HFF-Myc (cell line): ENCODE data around the gene AMPH.

Source experiments
- DNase-seq: peaks from one replicate; pipeline ENCODE4 v3.0.0-alpha.2; 2011; ENCODE audit warnings: low read depth; ENCODE audit errors: extremely low read depth
- H3K4me3 ChIP-seq: replicated peaks from 2 replicates; pipeline ENCODE4 v1.5.1; 2011; ENCODE audit warnings: low read depth, mild to moderate bottlenecking, control low read depth, low read length
- TF ChIP-seq, protein P1 (sequence below): IDR thresholded peaks from 2 replicates; pipeline ENCODE4 v1.5.1; 2012; ENCODE audit warnings: mild to moderate bottlenecking, low read depth, low read length, control low read depth; ENCODE audit errors: missing control alignments

Gene AMPH

DNA sequence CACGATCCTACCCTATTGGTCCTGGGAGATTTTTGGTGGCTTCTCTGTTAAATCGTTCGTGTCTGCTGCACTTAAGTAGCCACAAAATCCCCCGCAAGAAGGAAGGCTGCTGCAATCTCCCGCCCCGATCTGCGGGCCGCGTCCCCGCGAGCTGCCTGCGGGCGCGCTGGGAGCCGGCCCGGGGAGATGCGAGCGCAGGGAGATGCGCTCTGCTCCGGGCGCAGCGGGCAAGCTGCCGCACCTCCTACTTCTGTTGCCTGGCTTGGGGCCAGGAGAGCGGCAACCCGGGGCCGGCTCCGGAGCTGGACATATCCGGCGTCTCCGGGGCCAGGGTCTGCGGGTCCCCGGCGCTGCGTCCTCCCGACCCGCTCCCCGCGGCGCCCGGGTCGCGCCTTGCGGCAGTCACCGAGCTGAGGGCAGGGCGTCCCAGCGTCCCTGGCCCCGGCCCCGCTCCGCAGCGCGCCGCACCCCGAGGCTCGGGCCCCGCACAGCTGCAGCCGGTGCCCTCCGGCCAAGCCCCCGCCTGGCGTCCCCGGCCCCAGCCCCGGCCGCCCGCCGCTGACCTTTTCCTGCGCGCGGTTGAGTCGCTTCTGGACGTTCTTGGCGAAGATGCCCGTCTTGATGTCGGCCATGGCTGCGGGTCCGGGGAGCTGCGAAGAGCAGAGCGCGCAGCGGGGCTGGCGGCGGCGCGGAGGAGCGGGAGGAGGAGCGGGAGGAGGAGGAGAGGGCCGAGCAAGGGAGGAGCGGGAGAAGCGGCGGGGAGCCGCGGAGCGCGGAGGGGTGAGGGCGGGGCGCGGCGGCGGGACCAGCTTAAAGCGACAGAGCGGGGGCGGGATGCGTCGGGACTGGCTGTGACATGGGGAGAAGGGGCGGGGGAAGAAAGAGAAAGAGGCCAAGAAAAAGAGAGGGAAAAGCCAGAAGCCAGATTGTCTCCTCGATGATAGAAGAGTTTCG, at the start of gene AMPH:
Gene AMPH (minus strand): TSS at position 654 of the 954 bp plus-strand sequence. CDS start 22 bp downstream, at position 632.
- peak within 1 kb of the TSS; percentile 40 for H3K4me3 ChIP-seq
- no peak for DNase-seq
- TF ChIP-seq, protein P1, sequence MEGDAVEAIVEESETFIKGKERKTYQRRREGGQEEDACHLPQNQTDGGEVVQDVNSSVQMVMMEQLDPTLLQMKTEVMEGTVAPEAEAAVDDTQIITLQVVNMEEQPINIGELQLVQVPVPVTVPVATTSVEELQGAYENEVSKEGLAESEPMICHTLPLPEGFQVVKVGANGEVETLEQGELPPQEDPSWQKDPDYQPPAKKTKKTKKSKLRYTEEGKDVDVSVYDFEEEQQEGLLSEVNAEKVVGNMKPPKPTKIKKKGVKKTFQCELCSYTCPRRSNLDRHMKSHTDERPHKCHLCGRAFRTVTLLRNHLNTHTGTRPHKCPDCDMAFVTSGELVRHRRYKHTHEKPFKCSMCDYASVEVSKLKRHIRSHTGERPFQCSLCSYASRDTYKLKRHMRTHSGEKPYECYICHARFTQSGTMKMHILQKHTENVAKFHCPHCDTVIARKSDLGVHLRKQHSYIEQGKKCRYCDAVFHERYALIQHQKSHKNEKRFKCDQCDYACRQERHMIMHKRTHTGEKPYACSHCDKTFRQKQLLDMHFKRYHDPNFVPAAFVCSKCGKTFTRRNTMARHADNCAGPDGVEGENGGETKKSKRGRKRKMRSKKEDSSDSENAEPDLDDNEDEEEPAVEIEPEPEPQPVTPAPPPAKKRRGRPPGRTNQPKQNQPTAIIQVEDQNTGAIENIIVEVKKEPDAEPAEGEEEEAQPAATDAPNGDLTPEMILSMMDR, result no peak

GRCh38 chr7:38679419-38679818, 48.2 kb upstream of the AMPH start:
- TF ChIP-seq, protein P1, result no peak
- DNase-seq, result no peak
- H3K4me3 ChIP-seq, result no peak overlapping the region

DNA sequence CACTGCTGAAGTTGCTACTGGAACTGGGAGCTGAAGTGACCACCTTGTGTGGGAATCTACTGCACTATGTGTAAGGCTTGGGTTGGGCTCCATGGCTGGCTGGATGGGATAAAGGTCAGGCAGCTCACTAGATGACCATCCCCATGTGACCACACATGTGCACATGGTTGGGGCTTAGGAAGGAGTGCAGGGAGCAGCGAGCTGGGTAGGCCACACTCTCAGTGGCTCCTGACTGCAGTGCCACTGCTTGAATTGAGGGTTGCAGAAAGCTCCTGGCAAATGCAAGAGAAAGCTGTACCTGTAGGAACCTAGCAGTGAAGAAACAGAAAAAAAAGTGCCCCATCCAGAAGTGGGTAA, 47.5 kb upstream of the AMPH start:
- TF ChIP-seq, protein P1, result no peak
- no peak overlapping the region for H3K4me3 ChIP-seq
- no peak for DNase-seq

DNA sequence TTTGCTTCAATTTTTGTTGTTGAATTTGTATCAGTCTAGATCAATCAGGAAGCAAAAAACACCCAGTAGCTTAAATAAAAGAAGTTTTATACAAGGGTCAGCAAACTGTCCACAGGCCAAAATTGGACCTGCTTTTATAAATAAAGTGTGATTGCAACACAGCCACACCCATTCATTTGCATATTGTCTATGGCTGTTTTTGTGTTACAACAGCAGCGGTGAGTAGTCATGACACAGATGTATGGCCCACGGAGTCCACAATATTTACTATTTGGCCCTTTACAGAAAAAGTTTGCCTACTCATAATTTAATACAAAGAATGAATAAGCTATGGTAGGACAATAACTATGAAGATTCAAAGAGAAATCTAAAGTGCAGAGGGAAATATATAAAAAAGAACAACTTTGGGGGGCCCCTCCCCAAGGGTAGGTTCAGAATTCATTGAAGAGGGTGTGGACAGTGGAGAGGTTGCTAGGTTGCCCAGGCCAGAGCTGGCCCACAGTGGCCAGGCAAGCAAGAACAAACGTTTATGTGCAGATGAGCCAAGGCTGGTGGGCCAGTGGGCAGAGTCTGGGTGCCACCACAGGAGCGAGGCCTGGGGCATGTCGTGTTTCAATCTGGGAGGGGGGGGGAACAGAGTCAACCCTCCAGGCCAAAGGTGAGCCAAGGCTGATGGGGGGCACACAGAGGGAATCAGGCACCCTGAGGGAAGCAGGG, 47.0 kb upstream of the AMPH start:
- TF ChIP-seq, protein P1, result no peak
- DNase-seq, result no peak
- no peak overlapping the region for H3K4me3 ChIP-seq

- TF ChIP-seq, protein P1, result no peak
- no peak overlapping the region for H3K4me3 ChIP-seq
- no peak for DNase-seq
Observed at GRCh38 chr7:38675494-38676106, 44.4 kb upstream of the AMPH start.

DNA sequence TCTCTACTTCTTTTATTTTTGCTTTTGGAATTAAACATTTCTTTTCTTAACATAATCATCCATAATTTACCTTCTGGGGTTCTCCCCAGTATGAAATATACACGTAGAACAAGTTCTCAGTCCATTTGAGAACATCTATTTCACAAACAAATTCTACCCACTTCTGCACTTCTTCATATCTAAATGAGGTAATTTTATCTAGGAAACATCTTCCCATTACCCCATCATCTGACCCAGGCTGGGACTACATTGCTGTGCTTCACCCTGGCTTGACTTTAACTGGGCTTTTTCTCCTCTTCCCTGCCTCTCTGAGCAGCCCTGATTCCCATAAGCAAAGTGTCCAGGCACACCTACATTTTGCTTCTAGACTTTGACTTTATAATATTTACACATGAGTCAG, 43.3 kb upstream of the AMPH start:
- DNase-seq, result no peak
- TF ChIP-seq, protein P1, result no peak
- no peak overlapping the region for H3K4me3 ChIP-seq
